ENCODE results near the gene MRPL22.
"Not testable (repeated sequence)": the region's sequence is repeated elsewhere in the genome, so short reads cannot be mapped to it uniquely, and the experiment has no call there.

Gene MRPL22

GRCh38 chr5:154989626-154990025 lies 48.8 kb downstream of the MRPL22 start:
- in situ Hi-C loops (cut with HindIII; ENCODE audit: low sequenced_read_pairs) = no loop called here

GRCh38 chr5:154993461-154993860 lies 52.6 kb downstream of the MRPL22 start:
- in situ Hi-C loops (cut with HindIII; ENCODE audit: low sequenced_read_pairs) = no loop called here

- in situ Hi-C loops (cut with HindIII; ENCODE audit: low sequenced_read_pairs) = no loop called here
These were observed 54.8 kb downstream of the MRPL22 start for GRCh38 chr5:154995679-154996078.

GRCh38 chr5:154997746-154998145 lies 56.9 kb downstream of the MRPL22 start:
- in situ Hi-C loops (cut with HindIII; ENCODE audit: low sequenced_read_pairs) = no loop called here

GRCh38 chr5:154999865-155000264 lies 59.0 kb downstream of the MRPL22 start:
- in situ Hi-C loops (cut with HindIII; ENCODE audit: low sequenced_read_pairs) = no loop called here

- in situ Hi-C loops (cut with HindIII; ENCODE audit: low sequenced_read_pairs) = no loop called here
These were observed 60.6 kb downstream of the MRPL22 start for GRCh38 chr5:155001523-155001922.

- in situ Hi-C loops (cut with HindIII; ENCODE audit: low sequenced_read_pairs) = not testable (repeated sequence)
These were observed 61.8 kb downstream of the MRPL22 start for GRCh38 chr5:155002722-155003121.

GRCh38 chr5:155004138-155004744 lies 63.4 kb downstream of the MRPL22 start:
- in situ Hi-C loops (cut with HindIII; ENCODE audit: low sequenced_read_pairs) = no loop called here

- in situ Hi-C loops (cut with HindIII; ENCODE audit: low sequenced_read_pairs) = not testable (repeated sequence)
These were observed 65.4 kb downstream of the MRPL22 start for GRCh38 chr5:155006265-155006664.

- in situ Hi-C loops (cut with HindIII; ENCODE audit: low sequenced_read_pairs) = no loop called here
These were observed 67.8 kb downstream of the MRPL22 start for GRCh38 chr5:155008669-155009068.

GRCh38 chr5:155010881-155011280 lies 70.0 kb downstream of the MRPL22 start:
- in situ Hi-C loops (cut with HindIII; ENCODE audit: low sequenced_read_pairs) = no loop called here

- in situ Hi-C loops (cut with HindIII; ENCODE audit: low sequenced_read_pairs) = no loop called here
These were observed 72.7 kb downstream of the MRPL22 start, which contains the start of gene KIF4B for GRCh38 chr5:155013526-155013925. KIF4B (plus strand) TSS chr5:155013755; CDS start chr5:155013860, 105 bp downstream.

GRCh38 chr5:155015239-155015638 lies 74.4 kb downstream of the MRPL22 start:
- in situ Hi-C loops (cut with HindIII; ENCODE audit: low sequenced_read_pairs) = no loop called here

GRCh38 chr5:155017610-155018009 lies 76.7 kb downstream of the MRPL22 start:
- in situ Hi-C loops (cut with HindIII; ENCODE audit: low sequenced_read_pairs) = no loop called here

Data from endothelial cell of hepatic sinusoid (primary cell).